ENCODE results near the gene CHURC1. TPM values are rescaled to one million over a fixed set of nuclear protein-coding genes. Genes with fewer than 3 reads are reported as not detected.

CHURC1 gene
- total RNA-seq, 1 donor from 2014 or later, result 53.5 TPM

DNA sequence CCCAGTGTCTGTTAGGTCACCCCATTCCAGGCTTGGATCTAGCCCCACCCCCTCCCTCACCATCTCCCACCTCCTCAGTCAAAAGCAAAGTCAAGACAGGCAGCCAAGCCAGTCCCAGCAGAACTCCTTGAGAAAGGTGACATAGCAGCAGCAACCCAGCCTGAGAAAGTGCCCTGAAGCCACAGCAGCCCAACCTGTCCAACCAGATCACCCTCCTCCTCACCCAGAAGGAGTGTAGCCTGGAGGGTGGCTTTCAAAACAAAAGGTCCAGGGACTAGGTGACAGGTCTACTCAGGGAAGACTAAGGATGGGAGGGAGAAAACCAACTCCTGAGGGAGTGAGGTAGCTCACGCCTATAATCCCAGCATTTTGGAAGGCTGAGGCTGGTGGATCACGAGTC is 52.7 kb downstream of the CHURC1 start:
- Mint-ChIP-seq H3K4me3 (no peak overlapping the region), H3K9me3 (no peaks in the 10 kb centered on the region), H3K27me3 (peaks cover 5% of the 10 kb centered on the region), H3K27ac (no peak overlapping the region), H3K36me3 (ENCODE audit: low read depth) (peaks cover 1% of the 10 kb centered on the region), H3K4me1 (peaks cover 10% of the 10 kb centered on the region)
- DNase-seq, result no peak
- intact Hi-C loops (cut with micrococcal nuclease), result no loop called here

DNA sequence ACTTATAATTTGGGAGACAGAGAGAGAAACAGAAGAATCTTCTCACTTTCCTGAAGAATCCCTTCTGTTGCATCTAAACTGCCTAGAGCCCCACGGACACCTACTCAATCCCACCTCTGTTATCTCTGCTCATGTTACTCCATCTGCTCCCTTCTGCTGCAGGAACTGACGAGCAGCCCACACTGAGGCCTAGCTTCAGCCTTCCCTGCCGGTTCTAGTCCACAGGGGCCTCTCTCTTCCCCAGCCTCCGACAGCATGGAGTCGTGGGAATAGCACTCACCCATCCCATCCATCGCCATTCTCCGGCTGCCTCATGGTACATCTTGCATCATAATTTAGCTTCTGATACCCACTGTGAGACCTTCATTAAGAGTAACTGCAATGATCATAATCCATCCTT is 53.9 kb downstream of the CHURC1 start:
- H3K4me1 Mint-ChIP-seq, result peaks cover 10% of the 10 kb centered on the region
- no peak for DNase-seq
- H3K36me3 Mint-ChIP-seq (ENCODE audit: low read depth), result peaks cover 1% of the 10 kb centered on the region
- H3K27ac Mint-ChIP-seq, result no peak overlapping the region
- intact Hi-C loops (cut with micrococcal nuclease), result no loop called here
- H3K4me3 Mint-ChIP-seq, result no peak overlapping the region
- H3K27me3 Mint-ChIP-seq, result peaks cover 5% of the 10 kb centered on the region
- no peaks in the 10 kb centered on the region for H3K9me3 Mint-ChIP-seq

DNA sequence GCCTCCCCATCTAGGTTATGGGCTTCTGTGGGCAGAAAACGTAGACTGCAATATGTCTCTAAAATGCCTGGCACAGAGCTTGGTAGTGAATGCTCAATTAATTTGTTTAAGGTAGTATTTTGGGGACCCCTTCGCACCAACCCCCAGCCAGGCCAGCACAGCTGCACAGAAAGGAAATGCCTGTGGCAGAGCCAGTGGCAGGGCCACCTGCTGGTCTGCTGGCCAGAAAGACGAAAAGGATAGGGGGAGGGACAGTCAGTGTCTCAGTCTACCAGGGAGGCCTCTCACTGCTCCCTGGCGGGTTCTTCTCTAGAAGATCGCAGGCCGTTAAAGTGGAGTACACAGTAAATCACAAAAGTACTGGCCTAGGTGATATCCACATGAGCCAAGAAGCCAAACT is 54.4 kb downstream of the CHURC1 start:
- DNase-seq, result no peak
- Mint-ChIP-seq H3K27me3 (peaks cover 5% of the 10 kb centered on the region), H3K27ac (no peak overlapping the region), H3K4me1 (peaks cover 10% of the 10 kb centered on the region), H3K4me3 (no peak overlapping the region), H3K36me3 (ENCODE audit: low read depth) (peaks cover 1% of the 10 kb centered on the region), H3K9me3 (no peaks in the 10 kb centered on the region)
- intact Hi-C loops (cut with micrococcal nuclease), result no loop called here

DNA sequence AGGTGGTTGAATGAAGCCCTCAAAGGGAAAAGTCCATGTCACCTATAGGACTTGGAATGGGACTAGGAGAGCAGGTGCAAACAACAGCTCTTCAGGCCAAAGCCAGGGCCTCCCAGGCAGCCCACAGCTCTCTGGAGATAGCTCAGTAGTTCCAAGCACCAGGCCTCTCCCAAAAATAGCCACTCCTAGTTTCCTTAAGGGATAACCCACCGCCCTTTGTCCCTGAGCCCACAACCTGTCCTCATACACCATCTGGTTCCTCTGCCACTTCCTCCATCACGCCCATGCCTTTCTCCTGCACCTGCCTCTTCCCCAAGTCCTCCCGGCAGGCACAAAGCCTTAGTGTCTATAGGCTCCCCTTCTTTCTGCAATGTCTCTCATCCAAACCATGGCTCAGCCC is 55.8 kb downstream of the CHURC1 start:
- no peaks in the 10 kb centered on the region for H3K9me3 Mint-ChIP-seq
- intact Hi-C loops (cut with micrococcal nuclease), result loop anchor here (5.0 kb wide), 1 partner anchor 38 kb away; no protein-coding TSS in a partner anchor
- peaks cover 7% of the 10 kb centered on the region for H3K4me1 Mint-ChIP-seq
- peaks cover 10% of the 10 kb centered on the region for H3K27me3 Mint-ChIP-seq
- DNase-seq, result no peak
- H3K4me3 Mint-ChIP-seq, result peak overlapping the region; percentile 21
- no peak overlapping the region for H3K27ac Mint-ChIP-seq
- no peaks in the 10 kb centered on the region for H3K36me3 Mint-ChIP-seq (ENCODE audit: low read depth)

DNA sequence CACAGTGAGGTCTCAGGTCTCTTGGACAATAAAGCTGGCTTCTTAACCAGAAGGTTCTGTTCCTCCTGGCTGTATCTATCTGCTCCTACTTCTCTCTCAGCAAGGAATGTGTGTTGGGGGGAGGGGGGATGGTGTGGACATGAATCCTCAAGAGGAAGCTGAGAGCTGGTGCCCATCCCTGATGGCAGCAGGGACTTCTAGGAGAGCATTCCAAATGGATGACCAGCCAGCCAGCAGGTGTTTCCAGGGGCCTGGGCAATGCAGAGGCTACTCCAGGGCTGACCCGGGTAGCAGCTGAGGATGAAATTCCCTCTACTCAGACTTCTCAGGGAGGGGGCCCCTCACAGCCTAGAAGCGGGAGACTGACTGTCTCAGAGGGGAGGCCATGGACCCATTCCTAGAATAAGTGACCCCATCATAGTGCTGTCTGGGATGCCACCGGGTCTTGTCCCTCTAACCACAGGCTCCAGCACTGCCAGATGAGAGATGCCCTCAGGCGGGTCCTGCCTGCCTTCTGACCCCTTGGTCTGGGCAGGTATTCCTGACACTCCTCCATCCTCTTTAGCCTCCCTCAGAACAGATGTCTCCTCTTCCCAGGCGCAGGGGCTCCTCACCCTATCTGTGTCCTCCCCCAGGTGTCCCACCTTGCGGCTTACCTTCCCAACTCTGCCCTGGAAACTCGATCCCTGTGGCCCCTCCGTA is 56.7 kb downstream of the CHURC1 start:
- Mint-ChIP-seq H3K27ac (peak overlapping the region; percentile 43), H3K4me3 (peak overlapping the region; percentile 74)
- intact Hi-C loops (cut with micrococcal nuclease), result loop anchor here (5.0 kb wide), 1 partner anchor 39 kb away; no protein-coding TSS in a partner anchor

DNA sequence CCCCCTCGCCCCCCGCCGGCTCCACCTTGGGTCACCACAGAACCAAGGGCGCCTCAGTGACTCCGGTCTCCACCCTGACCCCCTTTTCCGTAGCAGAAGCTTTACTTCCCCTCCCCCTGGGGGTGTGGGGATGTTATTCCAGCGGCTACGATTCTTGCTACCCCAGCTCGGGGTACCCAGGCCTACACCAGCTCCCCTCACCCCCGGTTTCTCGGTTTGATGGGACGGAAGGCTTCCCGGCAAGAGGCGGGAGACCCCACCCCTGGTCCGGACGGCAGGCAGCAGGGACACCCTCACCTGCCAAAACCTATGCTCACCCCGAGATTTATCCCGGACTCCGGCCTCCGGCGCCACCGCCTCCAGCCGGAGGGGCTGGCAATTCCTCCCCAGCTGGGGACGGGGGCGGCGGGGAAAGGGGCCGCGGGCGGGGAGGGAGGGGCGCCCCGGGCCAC is 57.3 kb downstream of the CHURC1 start:
- no peak for DNase-seq
- peaks cover 11% of the 10 kb centered on the region for H3K27me3 Mint-ChIP-seq
- peak overlapping the region; percentile 74 for H3K4me3 Mint-ChIP-seq
- H3K9me3 Mint-ChIP-seq, result no peaks in the 10 kb centered on the region
- intact Hi-C loops (cut with micrococcal nuclease), result loop anchor here (5.0 kb wide), 1 partner anchor 39 kb away; no protein-coding TSS in a partner anchor
- H3K4me1 Mint-ChIP-seq, result peaks cover 7% of the 10 kb centered on the region
- no peak overlapping the region for H3K27ac Mint-ChIP-seq
- no peaks in the 10 kb centered on the region for H3K36me3 Mint-ChIP-seq (ENCODE audit: low read depth)

More for the DNA sequence above, 56.7 kb downstream of the CHURC1 start:
- Mint-ChIP-seq H3K4me1 (peaks cover 7% of the 10 kb centered on the region), H3K9me3 (no peaks in the 10 kb centered on the region), H3K36me3 (ENCODE audit: low read depth) (no peaks in the 10 kb centered on the region), H3K27me3 (peaks cover 10% of the 10 kb centered on the region)
- DNase-seq, result no peak

DNA sequence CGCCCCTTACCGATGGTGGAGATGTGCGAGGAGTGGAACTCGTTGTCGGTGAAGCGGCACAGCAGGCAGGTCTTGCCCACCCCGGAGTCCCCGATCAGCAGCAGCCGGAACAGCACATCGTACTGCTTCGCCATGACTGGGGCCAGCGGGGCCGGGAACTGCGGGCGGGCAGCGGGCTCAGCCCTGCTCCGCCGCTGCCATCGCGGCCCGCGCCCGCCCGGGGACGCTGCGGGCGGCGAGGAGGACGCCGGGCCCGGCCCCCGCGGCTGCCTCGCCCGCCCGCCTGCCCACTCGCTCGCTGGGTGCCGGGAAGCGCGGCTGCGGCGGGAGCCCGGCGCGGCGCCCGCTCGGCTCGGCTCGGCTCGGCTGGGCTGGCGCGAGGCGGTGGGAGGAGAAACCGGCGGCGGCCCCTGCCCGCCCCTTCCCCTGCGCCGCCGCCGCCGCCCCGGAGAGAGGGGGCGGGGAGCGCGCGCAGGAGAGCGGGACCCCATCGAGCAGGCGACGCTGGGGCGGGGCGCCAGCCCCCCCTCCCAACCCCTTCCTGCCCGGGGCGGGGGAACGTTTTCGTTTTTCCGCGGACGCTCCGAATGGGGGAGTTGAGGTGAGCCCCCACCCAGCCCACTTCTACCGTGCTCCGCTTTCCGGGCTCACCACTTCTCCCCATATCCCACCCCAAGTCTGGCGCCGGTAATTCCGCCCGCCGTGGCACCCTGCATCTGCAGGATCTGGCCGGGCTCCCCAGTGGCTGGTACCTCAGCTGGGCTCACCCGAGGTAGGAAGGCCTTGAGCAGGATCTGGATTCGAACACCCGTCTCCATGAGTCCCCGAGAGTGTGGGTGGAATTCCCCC is 57.9 kb downstream of the CHURC1 start, which contains the start of gene RAB15:
Gene RAB15, minus strand, starts transcription at position 394 of the 849 bp plus-strand sequence. Its CDS starts 260 bp downstream, at position 134.
- intact Hi-C loops (cut with micrococcal nuclease), result loop anchor here (2.0 to 5.0 kb wide), 2 partner anchors 15 to 40 kb away; partner anchors contain the start of gene FNTB
- Mint-ChIP-seq H3K27ac (peak within 1 kb of the TSS; percentile 81), H3K4me1 (peaks cover 7% of the 10 kb centered on the region), H3K36me3 (ENCODE audit: low read depth) (no peaks in the 10 kb centered on the region), H3K4me3 (peak within 1 kb of the TSS; percentile 86), H3K9me3 (no peaks in the 10 kb centered on the region), H3K27me3 (peaks cover 13% of the 10 kb centered on the region)
- peak; percentile 85 for DNase-seq

DNA sequence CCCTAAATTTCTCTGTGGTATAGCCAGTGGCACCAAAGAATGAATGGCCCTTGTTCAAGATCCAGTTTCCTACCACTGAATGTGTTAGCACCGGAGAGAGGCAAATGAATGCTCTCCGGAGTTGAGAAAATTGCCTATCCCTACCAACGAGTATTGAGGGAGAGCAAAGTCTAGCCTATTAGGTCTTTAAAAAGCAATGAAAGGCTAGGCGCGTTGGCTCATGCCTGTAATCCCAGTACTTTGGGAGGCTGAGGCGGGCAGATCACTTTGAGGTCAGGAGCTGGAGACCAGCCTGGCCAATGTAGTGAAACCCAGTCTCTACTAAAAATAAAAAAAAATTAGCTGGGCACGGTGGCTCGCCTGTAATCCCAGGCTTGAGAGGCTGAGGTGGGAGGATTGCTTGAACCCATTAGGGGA is 58.8 kb downstream of the CHURC1 start:
- no peak for DNase-seq
- Mint-ChIP-seq H3K27me3 (peaks cover 14% of the 10 kb centered on the region), H3K27ac (no peak overlapping the region), H3K9me3 (no peaks in the 10 kb centered on the region), H3K36me3 (ENCODE audit: low read depth) (no peaks in the 10 kb centered on the region), H3K4me3 (peak overlapping the region; percentile 86), H3K4me1 (peaks cover 7% of the 10 kb centered on the region)
- intact Hi-C loops (cut with micrococcal nuclease), result loop anchor here (2.0 to 5.0 kb wide), 2 partner anchors 14 to 41 kb away; partner anchors contain the start of gene FNTB

DNA sequence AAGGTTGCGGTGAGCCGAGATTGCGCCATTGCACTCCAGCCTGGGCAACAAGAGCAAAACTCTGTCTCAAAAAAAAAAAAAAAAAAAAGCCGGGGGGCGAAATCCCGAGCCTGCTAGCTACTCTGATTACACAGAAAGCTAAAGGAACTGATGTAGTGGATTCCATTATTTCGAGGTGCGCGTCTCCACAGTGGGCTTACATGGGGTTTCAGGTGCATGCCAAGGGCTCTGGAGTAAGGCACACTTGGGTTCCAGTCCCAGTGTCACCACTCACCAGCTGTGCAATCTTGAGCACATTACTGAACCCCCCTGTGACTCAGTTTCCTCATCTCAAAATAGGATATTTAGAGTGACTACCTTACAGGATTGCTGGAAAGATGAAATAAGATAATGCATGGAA is 59.6 kb downstream of the CHURC1 start:
- H3K36me3 Mint-ChIP-seq (ENCODE audit: low read depth), result no peaks in the 10 kb centered on the region
- H3K9me3 Mint-ChIP-seq, result no peaks in the 10 kb centered on the region
- no peak for DNase-seq
- peaks cover 7% of the 10 kb centered on the region for H3K4me1 Mint-ChIP-seq
- H3K27ac Mint-ChIP-seq, result no peak overlapping the region
- intact Hi-C loops (cut with micrococcal nuclease), result loop anchor here (2.0 to 5.0 kb wide), 2 partner anchors 13 to 42 kb away; partner anchors contain the start of gene FNTB
- peaks cover 18% of the 10 kb centered on the region for H3K27me3 Mint-ChIP-seq
- no peak overlapping the region for H3K4me3 Mint-ChIP-seq

DNA sequence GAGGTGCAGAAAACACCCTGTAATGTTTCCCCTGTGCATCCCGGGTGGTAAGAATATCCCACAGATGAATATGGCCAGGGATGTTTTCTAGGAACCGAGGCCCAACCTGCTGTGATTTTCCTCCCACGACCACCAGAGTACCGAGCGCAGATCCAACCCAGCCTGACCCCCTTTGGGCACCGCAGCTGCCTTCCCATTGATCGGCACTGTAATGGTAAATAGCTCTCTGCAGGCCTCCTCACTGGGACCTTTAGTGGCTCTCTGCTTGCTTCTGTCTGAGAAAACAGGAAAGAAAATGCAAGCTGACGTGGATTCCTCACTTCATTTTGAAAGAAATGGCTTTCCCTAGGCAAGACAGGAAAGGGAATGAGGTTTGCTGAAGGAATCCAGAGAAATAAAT is 60.3 kb downstream of the CHURC1 start:
- H3K27ac Mint-ChIP-seq, result no peak overlapping the region
- H3K27me3 Mint-ChIP-seq, result peaks cover 20% of the 10 kb centered on the region
- intact Hi-C loops (cut with micrococcal nuclease), result loop anchor here (5.0 kb wide), 1 partner anchor 42 kb away; no protein-coding TSS in a partner anchor
- no peak for DNase-seq
- H3K36me3 Mint-ChIP-seq (ENCODE audit: low read depth), result no peaks in the 10 kb centered on the region
- no peak overlapping the region for H3K4me3 Mint-ChIP-seq
- no peaks in the 10 kb centered on the region for H3K9me3 Mint-ChIP-seq
- peaks cover 7% of the 10 kb centered on the region for H3K4me1 Mint-ChIP-seq

DNA sequence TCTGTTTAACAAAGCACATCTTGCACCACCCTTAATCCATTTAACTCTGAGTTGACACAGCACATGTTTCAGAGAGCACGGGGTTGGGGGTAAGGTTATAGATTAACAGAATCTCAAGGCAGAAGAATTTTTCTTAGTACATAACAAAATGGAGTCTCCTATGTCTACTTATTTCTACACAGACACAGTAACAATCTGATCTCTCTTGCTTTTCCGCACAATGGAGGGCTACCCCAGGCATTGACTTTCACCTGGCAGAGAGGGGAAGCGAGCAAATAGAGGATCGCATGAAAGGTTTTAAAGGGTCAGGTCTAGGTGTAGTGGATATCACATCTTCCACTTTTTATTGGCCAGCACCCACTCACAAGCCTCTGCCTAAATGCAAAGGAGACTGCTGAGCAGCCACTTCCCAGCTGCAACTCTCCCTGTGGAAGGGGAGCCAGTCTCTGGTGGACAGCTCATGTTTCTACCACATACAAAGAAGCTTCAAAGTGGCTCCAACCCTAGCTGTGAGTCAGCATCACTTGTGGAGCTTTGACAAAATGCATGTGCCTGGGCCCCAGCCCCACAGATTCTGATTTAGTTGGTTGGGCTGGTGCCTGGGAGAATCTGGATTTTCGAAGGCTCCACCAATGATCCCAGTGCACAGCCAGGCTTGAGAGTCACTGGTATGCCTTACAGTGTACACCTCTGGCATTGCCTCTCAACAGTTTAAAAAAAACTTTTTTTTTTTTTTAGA is 65.2 kb downstream of the CHURC1 start:
- Mint-ChIP-seq H3K27ac (no peak overlapping the region), H3K4me1 (peaks cover 11% of the 10 kb centered on the region), H3K9me3 (no peaks in the 10 kb centered on the region), H3K27me3 (peaks cover 32% of the 10 kb centered on the region), H3K36me3 (ENCODE audit: low read depth) (no peaks in the 10 kb centered on the region), H3K4me3 (no peak overlapping the region)
- intact Hi-C loops (cut with micrococcal nuclease), result no loop called here
- no peak for DNase-seq

DNA sequence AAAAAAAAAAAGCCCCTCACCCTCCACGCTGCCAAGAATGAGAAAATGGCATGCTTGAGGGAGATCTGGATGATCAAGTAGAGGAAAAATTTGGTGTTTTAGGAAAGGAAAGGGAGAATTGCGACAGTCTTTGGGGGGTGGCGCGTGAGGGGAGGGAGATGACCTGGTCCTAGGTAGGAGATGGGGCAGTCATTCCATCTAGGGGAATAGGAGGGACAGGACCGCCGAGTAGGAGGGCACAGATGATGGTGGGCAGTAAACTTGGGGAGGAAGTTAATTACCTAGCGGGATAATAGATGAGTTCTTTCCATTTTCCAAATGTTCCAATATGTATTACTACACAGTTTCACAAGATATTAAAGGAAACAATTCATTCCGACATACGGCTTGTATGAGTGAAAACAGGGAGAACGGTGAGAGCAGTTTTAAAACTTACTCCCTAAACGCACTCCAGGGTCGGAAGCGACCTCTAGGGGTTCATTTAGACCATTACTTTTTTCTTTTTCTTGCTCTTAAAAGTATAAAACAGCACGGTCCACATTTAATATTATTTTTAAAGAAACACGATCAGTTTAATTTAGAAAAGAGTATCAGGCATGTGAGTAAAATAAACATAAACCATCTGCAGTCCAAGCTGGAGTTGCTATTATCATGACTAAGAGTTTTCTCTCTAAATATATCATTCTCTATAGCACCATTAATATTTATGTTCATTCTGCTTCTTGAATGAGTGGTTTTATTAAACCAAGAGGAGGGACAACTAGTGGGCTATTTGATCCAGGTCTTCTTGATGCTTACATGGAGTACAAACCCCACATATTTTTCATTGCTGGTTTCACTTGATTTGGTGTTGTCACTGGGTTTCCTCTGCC is 69.4 kb downstream of the CHURC1 start:
- H3K27ac Mint-ChIP-seq, result no peak overlapping the region
- peak overlapping the region; percentile 65 for H3K4me3 Mint-ChIP-seq
- intact Hi-C loops (cut with micrococcal nuclease), result loop anchor here (1.0 kb wide), 1 partner anchor 160 kb away; no protein-coding TSS in a partner anchor
- peak; percentile 77 for DNase-seq
- H3K4me1 Mint-ChIP-seq, result peaks cover 22% of the 10 kb centered on the region
- peaks cover 2% of the 10 kb centered on the region for H3K36me3 Mint-ChIP-seq (ENCODE audit: low read depth)
- H3K9me3 Mint-ChIP-seq, result no peaks in the 10 kb centered on the region
- H3K27me3 Mint-ChIP-seq, result peaks cover 29% of the 10 kb centered on the region

Data from activated CD4-positive, alpha-beta T cell treated with anti-CD3 and anti-CD28 coated beads, Interleukin-2, amount 10 ng/mL, durations not matched to agents 24 days and 14 days (primary cell).